Measurements from ENCODE around the gene ZBTB34.
A peak's percentile ranks its signal among the peaks of the same experiment; 100 is the strongest.

Gene ZBTB34

DNA sequence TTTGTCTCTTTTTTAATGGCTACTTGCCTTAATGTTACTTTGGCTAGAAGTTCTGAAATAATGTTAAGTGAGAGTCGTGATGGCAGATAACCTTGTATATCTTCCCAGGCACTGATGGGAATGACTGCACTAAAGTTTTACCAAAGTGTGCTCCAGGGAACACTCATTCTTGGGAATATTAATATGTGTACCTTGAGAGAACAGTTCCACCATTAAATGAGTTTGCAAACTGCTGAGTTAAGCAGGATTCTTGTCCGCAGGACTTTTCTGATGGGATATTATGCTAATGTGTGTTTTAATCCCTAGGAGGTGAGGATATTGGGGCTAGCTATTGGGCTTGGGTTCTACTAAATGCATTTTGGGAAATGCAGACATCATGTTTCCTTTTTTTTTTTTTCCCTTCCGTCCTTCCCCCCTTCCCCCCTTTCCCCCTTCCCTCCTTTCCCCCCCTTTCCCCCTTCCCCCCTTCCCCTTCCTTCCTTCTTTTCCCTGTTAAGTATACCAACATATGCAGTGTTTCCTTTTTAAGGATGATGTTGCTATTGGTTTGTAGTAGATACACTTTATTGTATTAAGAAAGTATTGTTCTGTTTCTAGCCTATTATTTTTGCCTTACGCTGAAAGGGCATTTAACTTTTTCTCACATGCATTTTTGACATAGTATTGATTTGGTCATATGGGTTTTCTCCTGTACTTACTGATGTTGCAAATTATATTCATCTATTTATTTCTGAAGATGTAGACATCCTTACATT is 15.5 kb downstream of the ZBTB34 start:
- no peak overlapping the region for H3K4me3 ChIP-seq (ENCODE audit: low read depth, low read length)

DNA sequence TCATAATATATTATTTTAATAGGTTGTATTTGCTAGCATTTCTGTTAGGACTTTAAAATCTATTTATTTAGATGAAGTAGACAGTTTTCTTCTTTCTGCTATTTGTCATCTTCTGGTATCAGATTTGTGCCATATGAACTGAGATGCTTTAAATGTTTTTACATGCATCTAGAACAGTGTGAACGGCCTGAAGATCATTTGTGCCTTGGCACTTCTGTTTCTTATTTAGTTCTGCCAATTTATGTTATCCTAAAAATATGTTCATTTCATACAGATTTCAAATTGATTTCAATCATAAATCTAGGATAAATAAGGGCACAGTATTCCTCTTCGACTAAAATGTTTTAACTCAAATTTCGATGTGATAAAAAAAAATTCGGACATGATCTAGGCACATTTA is 16.1 kb downstream of the ZBTB34 start:
- no peak overlapping the region for H3K4me3 ChIP-seq (ENCODE audit: low read depth, low read length)

DNA sequence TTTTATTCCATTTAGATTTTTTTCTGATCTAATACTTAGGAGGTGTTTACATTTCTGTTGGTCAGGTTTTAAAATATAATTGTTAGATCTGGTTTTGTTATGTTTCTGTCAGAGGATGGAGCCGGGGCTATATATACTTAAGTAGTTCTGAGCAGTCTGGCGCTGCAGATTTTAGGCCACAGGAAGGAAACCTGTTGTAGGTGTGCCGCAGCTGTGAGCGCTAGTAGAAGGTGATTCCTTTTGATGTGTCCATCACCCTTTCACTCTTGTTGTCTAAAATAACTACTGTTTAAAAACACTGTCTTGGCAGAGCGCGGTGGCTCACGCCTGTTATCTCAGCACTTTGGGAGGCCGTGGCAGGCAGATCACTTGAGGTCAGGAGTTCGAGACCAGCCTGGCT is 17.0 kb downstream of the ZBTB34 start:
- H3K4me3 ChIP-seq (ENCODE audit: low read depth, low read length), result no peak overlapping the region

DNA sequence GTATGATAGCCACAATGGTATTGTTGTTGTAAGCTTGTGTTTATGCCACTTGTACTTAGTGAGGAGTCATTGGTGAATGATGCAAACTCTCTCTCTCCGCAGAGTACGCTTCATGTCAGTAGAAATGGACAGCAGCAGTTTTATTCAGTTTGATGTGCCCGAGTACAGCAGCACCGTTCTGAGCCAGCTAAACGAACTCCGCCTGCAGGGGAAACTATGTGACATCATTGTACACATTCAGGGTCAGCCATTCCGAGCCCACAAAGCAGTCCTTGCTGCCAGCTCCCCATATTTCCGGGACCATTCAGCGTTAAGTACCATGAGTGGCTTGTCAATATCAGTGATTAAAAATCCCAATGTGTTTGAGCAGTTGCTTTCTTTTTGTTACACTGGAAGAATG is 18.8 kb downstream of the ZBTB34 start:
- H3K4me3 ChIP-seq (ENCODE audit: low read depth, low read length), result no peak overlapping the region

DNA sequence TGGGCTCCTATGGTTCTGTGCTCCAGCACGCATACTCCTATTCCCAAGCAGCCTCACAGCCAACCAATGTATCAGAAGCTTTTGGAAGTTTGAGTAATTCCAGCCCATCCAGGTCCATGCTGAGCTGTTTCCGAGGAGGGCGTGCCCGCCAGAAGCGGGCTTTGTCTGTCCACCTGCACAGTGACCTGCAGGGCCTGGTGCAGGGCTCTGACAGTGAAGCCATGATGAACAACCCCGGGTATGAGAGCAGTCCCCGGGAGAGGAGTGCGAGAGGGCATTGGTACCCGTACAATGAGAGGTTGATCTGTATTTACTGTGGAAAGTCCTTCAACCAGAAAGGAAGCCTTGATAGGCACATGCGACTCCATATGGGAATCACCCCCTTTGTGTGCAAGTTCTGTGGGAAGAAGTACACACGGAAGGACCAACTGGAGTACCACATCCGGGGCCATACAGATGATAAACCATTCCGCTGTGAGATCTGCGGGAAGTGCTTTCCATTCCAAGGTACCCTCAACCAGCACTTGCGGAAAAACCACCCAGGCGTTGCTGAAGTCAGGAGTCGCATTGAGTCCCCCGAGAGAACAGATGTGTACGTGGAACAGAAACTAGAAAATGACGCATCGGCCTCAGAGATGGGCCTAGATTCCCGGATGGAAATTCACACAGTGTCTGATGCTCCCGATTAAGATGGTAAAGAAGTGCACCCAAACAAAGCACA is 19.9 kb downstream of the ZBTB34 start:
- H3K4me3 ChIP-seq (ENCODE audit: low read depth, low read length), result no peak overlapping the region

DNA sequence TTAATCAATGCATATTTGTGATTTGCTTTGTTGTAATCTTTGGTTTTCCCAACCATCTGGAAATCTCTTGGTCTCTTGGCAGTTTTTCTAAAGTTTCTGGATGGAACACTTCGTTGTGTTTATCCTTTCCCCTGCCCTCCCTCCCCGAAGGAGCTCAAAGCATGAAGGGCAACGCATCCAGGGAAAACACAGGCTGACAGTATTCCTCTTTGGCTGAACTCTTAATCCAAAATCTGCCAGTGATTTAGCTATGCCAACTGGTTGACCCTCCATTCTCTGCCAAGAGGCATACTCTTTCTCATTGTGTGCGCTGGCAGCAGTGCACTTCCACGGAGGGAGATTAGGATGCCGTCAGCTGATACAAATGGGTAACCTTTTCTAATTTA is 20.5 kb downstream of the ZBTB34 start:
- no peak overlapping the region for H3K4me3 ChIP-seq (ENCODE audit: low read depth, low read length)

DNA sequence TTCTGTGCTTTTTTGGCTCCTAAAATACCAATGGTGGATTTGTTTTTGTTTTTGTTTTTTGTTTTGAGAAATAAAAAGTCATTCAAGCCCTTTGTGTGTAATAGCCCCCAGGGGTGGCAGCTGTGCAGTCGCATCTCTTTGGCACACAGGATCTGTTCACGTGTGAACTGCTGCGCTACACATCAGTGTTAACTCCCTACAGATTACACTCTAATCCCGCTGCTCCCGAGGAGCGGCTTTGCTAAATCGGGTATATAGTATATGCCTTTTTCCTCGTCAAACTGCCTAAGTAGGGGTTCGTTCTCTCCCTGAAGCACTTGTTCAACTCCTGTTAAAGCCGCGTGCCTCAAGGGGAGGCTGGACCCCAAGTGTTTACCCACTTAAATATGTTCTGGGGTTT is 22.3 kb downstream of the ZBTB34 start:
- H3K4me3 ChIP-seq (ENCODE audit: low read depth, low read length), result no peak overlapping the region

DNA sequence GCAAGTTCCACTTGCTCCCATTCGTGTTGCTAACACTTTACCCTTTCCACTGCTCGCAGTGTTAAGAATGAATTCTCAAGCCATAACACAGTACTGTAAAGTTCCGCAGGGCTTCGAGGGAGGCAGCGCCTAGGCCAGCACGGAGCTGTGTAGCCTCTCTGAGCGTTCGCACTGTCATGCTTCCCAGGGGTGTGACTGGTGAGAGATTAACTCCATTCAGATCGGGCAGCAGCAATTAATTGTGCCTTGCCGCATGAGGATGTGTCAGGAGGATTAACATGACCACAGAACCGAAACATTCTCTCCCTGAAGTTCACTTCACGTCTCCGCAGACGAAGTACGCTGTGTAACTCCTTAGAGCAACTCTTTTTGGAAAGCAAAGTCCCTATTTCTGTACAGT is 23.2 kb downstream of the ZBTB34 start:
- no peak overlapping the region for H3K4me3 ChIP-seq (ENCODE audit: low read depth, low read length)

DNA sequence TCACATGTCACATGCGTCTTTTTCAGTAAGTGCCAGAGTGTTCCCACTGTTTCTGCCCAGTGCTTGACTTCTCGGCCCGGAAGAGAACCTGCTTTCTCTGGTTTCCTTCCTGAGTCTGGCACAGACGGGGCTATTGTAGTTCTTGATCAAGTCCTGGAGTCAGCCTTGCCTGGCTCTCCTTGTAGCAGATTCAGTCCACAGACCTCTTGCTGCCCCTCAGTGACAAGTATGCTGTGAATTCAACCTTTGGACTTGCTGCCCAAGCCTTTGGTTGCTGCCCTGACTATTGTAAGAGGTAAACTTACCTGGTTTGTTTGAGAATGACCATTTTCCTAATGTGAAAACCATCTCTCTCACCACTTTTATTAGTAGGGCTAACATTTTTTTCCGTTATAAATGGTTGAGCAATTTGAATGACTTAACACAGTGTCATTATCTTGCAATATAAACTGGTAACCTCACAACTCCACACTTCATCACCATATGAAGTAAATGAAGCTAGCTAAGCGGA is 24.7 kb downstream of the ZBTB34 start:
- H3K4me3 ChIP-seq (ENCODE audit: low read depth, low read length), result no peak overlapping the region

DNA sequence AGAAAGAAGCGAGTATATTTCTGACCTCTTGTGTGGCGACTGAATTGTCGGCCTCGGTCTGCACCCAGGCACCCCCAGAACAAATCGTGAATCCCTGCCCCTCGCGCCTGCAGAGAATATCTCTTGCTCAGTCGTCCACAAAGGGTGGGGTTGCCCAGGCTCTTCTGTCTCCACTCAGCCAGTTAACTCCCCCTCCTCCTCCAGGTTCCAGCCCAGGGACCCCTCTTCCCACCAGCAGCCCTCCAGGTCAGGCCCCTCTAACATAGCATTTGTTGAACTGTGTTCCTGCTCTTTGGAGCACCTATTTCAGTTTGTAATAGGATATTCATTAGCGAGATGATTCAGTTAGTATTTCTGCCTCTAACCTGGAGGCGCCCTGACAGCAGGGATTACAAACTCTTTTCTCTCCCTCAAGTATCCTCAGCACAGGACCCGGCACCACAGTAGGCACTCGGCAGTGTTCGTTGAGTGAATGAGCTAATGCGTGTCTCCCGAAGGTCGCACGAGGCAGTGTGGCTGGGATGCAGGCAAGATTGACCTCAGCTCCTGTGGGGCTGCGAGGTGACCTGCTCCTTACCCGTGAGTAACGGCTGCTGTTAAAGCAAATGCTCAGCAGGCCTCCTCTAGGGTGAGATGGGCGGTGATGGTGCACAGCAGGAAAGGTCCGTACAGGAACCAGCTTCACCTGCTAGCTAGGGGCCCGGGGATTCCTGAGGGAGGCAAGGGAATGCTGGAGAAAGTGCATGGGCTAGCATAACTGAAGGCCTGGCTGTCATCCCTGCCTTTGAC is 25.8 kb downstream of the ZBTB34 start:
- no peak overlapping the region for H3K4me3 ChIP-seq (ENCODE audit: low read depth, low read length)

DNA sequence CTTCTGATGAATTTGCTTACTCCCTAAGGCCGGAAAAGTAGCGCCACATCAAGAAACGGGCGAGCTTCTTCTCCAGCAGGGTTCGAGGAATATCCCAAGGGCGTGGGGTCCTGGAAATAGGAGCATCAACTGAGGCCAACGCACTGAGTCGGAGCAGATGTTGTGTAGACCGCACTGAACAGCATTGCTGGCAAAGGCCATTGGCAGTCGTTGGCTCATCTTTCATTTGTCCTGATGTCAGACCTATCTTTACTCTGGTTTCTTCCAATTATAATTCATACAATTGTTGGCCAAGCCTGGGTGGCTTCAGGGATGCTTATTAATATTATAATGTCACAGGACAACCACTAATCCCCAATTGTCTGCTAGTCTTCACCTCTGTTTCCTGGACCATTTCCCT is 26.5 kb downstream of the ZBTB34 start:
- H3K4me3 ChIP-seq (ENCODE audit: low read depth, low read length), result no peak overlapping the region

DNA sequence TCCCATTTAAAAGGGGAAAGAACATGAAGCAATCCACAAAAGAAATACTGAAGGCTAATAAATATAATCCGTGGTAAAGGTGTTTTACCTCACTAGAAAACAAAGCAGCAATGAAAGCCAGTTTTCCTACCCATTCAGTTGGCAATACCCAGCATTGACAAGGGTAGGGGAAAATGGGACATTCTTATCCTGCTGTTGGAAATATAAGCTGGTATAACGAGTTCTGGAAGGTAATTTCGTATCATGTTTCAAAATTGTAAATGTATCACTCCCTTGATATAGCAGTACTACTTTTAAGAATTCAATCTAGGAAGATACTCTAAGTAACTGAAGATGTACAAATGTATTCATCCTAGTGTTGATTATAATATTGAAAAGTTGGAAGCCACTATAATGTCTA is 31.2 kb downstream of the ZBTB34 start:
- no peak overlapping the region for H3K4me3 ChIP-seq (ENCODE audit: low read depth, low read length)

DNA sequence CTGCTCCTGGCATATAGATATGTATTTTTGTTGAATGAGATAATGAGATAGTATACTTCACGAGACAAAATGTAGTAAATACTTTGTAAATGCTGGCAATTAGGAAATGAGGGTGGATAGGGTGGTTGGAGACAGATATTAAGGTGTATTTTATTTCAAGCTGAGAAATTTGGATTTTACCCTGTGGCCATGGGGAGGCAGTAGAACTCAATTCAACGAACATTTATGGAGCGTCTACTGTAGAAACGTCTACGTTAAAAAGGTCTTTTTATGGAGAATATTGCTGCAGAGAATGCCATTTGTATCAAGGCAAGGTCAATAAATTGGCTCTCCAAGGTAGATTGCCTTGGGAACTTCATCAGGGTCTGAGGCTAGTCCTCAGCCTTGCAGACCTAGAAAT is 32.6 kb downstream of the ZBTB34 start:
- no peak overlapping the region for H3K4me3 ChIP-seq (ENCODE audit: low read depth, low read length)

DNA sequence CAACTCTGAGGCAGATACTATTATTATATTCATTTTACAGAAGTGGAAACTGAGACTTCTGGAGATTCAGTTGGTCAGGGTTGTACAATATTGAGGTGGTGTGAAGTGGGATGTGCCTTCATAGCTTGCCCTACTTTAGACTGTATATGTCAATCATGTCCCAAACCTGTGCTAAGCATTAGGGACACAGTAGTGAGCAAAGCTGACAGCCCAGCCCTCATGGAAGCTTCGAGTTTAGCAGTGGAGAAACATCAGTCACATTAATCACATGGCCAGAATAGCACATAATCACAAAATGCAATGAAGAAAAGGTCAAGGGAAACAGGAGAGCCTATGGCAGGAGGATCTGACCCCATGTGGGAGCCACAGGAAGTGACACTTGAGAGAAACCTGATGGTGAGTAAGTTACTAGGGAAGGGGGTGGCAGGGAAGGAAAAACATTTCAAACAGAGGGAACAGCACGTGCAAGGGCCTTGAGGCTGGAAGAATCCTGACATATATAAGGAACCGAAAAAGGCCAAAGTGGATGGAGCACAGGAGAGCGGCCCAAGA is 33.7 kb downstream of the ZBTB34 start:
- H3K4me3 ChIP-seq (ENCODE audit: low read depth, low read length), result no peak overlapping the region

DNA sequence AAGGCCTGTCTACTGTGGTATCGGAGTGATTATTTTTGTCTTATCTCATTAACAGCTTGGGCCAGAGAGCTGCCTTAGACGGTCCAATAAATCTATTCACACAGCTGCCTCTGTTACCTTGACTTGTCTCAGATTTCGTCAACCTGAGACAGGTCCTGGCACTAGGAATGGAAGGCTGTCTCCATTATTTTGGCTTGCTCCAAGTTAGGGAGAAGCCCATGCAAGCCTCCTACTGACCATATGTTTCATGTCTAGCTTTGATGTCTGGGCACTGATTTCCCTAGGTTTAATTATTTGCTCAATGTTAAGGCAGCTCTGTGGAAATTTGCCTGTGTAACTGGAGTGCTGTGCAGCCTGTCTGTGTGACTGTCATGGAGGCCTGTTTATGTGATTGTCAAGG is 41.8 kb downstream of the ZBTB34 start:
- H3K4me3 ChIP-seq (ENCODE audit: low read depth, low read length), result no peak overlapping the region

DNA sequence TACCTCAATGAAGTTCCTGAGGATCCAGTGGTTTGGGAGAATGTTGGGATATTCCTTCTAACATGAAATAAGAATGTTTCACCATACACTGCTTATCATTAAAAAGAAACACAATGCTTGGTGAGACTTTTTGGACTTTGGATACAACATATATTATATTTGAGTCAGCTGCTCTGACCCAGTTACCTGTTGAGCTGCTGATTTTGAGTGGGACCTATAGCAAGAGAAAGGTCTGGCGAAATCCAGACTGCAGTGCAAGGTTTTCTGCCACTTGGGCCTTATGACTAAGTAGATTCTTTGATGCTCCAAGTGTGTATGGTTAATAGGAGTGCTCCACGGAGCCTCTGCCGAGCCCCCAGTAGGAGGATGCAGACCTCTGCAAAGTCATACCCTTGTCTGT is 44.1 kb downstream of the ZBTB34 start:
- no peak overlapping the region for H3K4me3 ChIP-seq (ENCODE audit: low read depth, low read length)

DNA sequence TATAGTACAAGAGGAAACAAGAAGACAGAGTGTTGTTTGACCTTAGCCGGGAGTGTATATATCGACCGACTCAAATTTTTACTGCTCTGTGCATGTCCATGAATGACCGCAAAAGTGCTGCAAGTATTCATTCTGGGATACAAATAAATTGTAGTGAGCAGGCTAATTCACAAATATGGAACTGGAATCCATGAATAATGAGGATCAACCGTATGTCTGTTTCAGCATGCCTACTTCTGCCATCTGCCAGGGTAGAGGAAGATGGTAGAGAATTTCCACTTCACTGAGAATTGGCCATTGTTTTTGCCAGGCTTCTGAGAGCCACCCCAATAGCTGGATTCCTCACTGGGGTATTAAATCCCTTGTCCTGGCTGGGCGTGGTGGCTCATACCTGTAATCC is 45.7 kb downstream of the ZBTB34 start:
- no peak overlapping the region for H3K4me3 ChIP-seq (ENCODE audit: low read depth, low read length)

DNA sequence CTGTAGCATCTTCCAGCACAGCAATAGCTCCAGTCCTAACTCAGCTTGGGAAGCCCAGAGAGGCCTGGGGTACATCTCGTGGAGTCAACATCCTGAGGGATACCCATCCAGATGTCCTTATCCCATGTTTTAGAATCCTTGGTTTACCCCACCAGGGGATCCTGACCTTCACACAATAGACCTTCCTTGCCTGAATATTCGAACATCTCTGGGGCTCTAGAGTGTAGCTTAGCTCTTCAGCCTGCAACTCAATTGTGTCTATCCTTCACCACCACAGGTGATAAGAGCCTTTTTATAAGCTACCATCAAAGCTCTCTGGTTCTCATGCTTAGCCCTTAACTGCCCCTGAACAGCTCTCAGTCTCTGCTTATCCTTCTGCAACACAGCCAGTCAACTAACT is 46.6 kb downstream of the ZBTB34 start:
- no peak overlapping the region for H3K4me3 ChIP-seq (ENCODE audit: low read depth, low read length)

DNA sequence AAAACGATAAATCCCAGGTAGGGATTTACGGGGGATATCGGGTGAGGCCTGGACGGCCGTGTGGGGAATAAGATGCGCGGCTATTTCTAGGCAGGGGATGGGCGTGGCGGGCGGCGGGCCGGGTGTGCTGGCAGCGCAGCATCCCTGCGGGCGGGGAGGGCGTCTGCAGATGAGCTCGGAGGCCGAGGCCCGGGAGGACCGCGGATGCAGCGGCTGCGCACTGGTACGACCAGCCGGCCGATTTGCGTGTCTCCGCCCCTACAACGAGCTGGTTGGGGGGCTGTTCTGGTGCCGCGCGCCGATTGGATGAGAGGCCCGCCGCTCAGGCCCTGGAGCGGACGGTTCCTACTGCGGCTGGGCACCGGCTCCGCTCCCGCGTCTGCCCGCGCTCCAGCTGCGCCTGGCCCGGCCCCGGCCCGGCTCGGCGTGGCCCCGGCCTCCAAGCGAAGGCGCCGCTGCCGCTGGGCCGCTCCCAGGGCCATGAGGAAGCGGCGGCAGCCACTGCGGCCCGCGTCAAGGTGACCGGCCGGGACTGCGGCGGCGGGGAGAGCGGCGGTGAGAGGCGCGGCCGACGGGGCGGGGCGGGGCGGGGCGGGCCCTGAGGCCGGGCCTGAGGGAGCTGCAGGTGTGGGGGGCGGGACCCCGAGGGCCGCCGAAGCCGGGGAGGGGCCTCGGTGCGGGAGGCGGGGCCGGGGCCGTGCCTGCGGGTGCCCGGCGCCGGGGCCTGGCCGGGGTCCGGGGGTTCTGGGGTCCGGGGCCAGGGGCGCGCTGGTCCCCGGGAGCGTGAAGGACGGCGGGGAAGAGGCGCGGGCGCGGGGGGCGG is 54.2 kb downstream of the ZBTB34 start, which contains the start of gene RALGPS1:
Gene RALGPS1 (plus strand): TSS at position 325 of the 823 bp plus-strand sequence. CDS start 47,508 bp downstream, outside the sequence.
- peak within 1 kb of the TSS; percentile 53 for H3K4me3 ChIP-seq (ENCODE audit: low read depth, low read length)

DNA sequence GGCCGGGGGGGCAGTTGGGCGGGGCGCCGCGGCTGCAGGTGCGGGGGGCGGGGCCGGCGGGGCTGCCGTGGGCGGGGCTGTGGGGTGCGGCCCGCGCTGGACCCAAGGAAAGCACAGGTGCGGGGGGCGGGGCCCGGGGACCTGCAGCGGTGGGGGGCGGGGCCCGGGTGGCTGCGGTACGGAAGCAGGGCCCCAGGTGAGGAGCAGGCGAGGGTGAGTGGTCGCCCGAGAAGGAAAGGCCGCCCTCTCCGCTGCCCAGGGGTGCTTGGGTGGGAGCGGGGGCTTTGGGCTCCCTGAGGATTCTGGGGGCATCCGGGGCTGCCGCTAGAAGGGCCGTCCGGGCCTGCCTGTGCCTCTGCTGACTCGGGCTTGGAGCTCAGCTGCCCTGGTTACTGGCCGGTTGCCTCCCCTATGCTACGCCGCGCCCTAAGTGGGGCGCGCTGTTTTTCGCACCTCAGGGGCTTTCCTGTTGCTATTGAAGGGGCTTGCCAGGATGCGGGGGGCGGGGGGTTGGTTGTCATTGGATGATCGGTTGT is 54.9 kb downstream of the ZBTB34 start:
- peak overlapping the region; percentile 53 for H3K4me3 ChIP-seq (ENCODE audit: low read depth, low read length)
